Hindlimb muscle (tissue), 1 donor: ENCODE measurements around the gene FAM209A. TPM values are rescaled to one million over a fixed set of nuclear protein-coding genes. Genes with fewer than 3 reads are reported as not detected.
"Not testable (repeated sequence)": the region's sequence is repeated elsewhere in the genome, so short reads cannot be mapped to it uniquely, and the experiment has no call there.

ENCODE experiments used
- DNase-seq: peaks from one replicate; pipeline ENCODE4 v3.0.0-alpha.2; 2013
- polyA plus RNA-seq: library from polyadenylated mRNA; unstranded; fragments of 120-200 nt; gene quantifications from one replicate; pipeline ENCODE4 v1.2.1, GENCODE V29; 2013; ENCODE audit not compliant: insufficient read length

FAM209A gene
- polyA plus RNA-seq, result 0.37 TPM

GRCh38 chr20:56524444-56524843 is at the start of gene FAM209A:
TSS of gene FAM209A (plus strand) at chr20:56524744. CDS start at chr20:56524809, 65 bp downstream.
- not testable (repeated sequence) for DNase-seq

- DNase-seq, result no peak
Observed at GRCh38 chr20:56483970-56484369, 40.6 kb upstream of the FAM209A start.

- no peak for DNase-seq
Observed at GRCh38 chr20:56487216-56487615, 37.3 kb upstream of the FAM209A start.

GRCh38 chr20:56488566-56488965 is 36.0 kb upstream of the FAM209A start:
- no peak for DNase-seq

- DNase-seq, result no peak
Observed at GRCh38 chr20:56501116-56501515, 23.4 kb upstream of the FAM209A start.

- DNase-seq, result no peak
Observed at GRCh38 chr20:56503916-56504315, 20.6 kb upstream of the FAM209A start.

- no peak for DNase-seq
Observed at GRCh38 chr20:56504373-56505005, 20.1 kb upstream of the FAM209A start.

GRCh38 chr20:56506103-56506502 is 18.4 kb upstream of the FAM209A start:
- DNase-seq, result no peak

GRCh38 chr20:56511926-56512325 is 12.6 kb upstream of the FAM209A start:
- no peak for DNase-seq

GRCh38 chr20:56513161-56514150 is 11.1 kb upstream of the FAM209A start:
- no peak for DNase-seq

- no peak for DNase-seq
Observed at GRCh38 chr20:56516631-56517030, 7.9 kb upstream of the FAM209A start.

GRCh38 chr20:56517211-56517610 is 7.3 kb upstream of the FAM209A start:
- DNase-seq, result no peak

GRCh38 chr20:56517641-56518040 is 6.9 kb upstream of the FAM209A start:
- DNase-seq, result no peak

GRCh38 chr20:56518126-56518525 is 6.4 kb upstream of the FAM209A start:
- no peak for DNase-seq

- DNase-seq, result no peak
Observed at GRCh38 chr20:56518721-56519398, 5.7 kb upstream of the FAM209A start.

GRCh38 chr20:56519551-56519950 is 5.0 kb upstream of the FAM209A start:
- DNase-seq, result no peak

- DNase-seq, result no peak
Observed at GRCh38 chr20:56520180-56520579, 4.4 kb upstream of the FAM209A start.

GRCh38 chr20:56520746-56521354 is 3.7 kb upstream of the FAM209A start:
- not testable (repeated sequence) for DNase-seq

- no peak for DNase-seq
Observed at GRCh38 chr20:56522311-56522710, 2.2 kb upstream of the FAM209A start.

GRCh38 chr20:56527521-56527920 is 3.0 kb downstream of the FAM209A start:
- DNase-seq, result no peak

GRCh38 chr20:56532946-56533345 is 8.4 kb downstream of the FAM209A start, which contains the start of gene FAM209B:
TSS of gene FAM209B (plus strand) at chr20:56533246. CDS start at chr20:56533342, 96 bp downstream.
- DNase-seq, result not testable (repeated sequence)

GRCh38 chr20:56537997-56538396 is 13.5 kb downstream of the FAM209A start:
- DNase-seq, result no peak
